Fibroblast of skin of left biceps (primary cell): Measurements from ENCODE around the gene HEBP2.

Source experiments
- DNase-seq, 2 experiments: peaks; one replicate each; pipeline ENCODE4 v3.0.0-alpha.2; 2013; ENCODE audit warnings: low read depth in 2 of 2

Gene HEBP2

DNA sequence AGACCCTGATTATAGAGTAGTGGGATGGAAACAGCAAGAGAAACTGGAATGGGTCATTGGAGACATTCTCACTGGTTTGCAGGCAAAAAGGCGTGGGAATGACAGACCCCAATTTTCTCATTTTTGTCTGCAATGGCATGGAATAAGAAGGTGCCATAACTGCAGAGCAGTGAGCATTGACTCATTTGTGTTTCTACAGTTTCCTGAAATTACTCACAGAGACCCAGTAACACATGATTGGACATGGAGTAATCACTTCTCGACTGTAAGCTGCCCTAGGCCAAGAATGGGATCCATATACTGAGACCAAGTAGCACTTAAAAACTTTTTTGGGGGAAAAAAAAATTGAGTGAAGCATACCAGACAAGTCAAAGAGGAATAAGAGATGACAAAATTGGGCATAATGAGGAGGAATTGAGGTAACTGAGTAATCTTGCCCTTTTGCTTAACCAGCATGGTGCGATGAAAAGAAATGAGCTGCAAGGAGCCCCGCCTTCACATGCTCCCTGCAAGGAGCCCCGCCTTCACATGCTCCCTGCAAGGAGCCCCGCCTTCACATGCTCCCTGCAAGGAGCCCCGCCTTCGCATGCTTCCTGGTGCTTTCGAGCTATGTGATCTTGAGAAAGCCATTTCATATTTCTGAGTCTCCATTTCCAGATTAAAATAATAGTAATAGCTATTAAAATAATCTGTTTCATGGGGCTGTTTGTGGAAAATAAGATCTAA lies 51.1 kb downstream of the HEBP2 start:
- DNase-seq, result no peak

GRCh38 chr6:138455746-138456400 lies 51.9 kb downstream of the HEBP2 start:
- no peak for DNase-seq

GRCh38 chr6:138456401-138456790 lies 52.4 kb downstream of the HEBP2 start:
- no peak for DNase-seq

DNA sequence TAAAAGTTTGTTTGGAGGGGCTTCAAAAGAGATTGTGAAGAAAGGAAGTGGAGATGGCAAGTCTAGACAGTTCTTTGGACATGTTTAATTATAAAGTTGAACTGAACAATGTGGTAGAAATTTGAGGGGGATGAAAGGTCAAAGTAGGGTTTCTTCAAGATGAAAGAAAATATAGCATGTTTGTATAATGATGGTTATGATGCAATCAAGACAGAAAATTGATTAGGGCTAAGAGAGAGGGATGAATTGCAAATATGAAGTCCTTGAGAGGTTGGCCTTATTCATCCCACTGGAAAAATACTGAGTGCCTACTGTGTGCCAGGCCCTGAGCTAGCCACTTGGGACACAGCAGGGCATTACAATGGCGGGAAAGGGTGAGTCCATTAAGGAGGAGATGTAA lies 57.6 kb downstream of the HEBP2 start:
- no peak for DNase-seq

- no peak for DNase-seq
Measured at GRCh38 chr6:138464085-138464484, 60.1 kb downstream of the HEBP2 start.

DNA sequence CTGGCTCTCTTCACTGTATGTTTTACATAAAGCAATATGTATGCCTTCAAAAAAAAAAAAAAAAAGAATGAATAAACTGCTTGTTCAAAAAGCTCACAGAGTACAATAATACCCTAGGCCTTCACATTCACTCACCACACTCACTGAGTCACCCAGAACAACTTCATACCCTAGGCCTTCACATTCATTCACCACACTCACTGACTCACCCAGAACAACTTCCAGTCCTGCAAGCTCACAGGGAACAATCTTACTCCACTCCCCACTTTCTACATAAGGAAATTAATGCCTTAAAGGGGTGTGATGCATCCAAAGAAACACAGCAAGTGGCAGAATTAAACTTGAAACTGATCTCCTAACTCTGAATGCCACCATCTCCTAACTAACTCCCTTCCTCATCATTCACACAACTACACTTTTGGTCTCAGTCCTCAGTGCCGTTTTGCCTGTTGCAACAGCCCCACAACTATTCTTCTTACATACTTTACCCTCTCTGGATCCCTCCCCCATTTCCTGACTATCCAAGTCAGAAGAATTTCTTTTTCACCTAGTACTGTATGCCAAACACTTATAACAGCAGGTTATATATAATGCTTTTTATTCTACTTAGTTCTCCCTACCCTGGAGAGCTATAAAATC lies 61.1 kb downstream of the HEBP2 start:
- peak; percentile 81 to 83 for DNase-seq

DNA sequence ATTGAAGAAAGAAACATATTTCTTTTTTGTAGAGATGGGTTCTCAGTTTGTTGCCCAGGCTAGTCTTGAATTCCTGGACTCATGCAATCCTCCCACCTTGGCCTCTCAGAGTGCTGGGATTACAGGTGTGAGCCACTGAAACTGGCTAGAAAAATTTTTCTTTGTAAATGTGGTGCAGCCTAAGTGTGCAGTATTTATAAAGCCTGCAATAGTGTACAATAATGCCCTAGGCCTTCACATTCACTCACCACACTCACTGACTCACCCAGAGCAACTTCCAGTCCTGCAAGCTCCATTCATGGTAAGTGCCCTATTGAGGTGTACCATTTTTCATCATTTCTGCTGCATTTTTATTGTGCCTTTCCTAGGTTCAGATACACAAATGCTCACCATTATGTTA lies 63.9 kb downstream of the HEBP2 start:
- DNase-seq, result no peak

DNA sequence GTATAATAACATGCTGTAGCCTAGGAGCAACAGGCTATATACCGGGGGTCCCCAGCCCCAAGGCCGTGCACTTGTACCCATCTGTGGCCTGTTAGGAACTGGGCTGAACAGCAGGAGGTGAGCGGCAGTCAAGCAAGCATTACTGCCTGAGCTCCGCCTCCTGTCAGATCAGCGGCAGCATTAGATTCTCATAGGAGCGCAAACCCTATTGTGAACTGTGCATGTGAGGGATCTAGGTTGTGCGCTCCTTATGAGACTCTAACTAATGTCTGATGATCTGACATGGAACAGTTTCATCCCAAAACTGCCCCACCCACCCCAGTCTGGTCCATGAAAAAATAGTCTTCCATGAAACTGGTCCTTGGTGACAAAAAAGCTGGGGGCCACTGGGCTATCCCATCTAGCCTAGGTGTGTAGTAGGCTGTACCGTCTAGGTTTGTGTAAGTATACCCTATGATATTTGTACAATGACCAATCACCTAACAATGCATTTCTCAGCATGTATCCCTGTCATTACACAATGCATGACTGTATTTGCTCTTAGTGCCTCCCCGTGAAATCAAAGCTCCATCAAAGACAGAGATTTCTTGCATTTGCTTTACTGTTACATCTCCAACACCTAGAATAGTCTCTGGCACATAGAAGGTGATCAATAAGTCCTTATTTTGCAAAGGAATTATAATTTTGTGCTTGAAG lies 64.4 kb downstream of the HEBP2 start:
- DNase-seq, result no peak
